Body of pancreas (tissue), 4 donors: ENCODE measurements around the gene CLDN15. TPM values are rescaled to one million over a fixed set of nuclear protein-coding genes. Genes with fewer than 3 reads are reported as not detected.
"Not testable (repeated sequence)": the region's sequence is repeated elsewhere in the genome, so short reads cannot be mapped to it uniquely, and the experiment has no call there.

Experiments
- ATAC-seq: fragments of 150-250 bp; one replicate; pipeline ENCODE4 v1.9.1; 2016
- DNase-seq, 4 donors: peaks; one replicate each; pipeline ENCODE4 v3.0.0-alpha.2; 2019
- H3K27ac ChIP-seq, 4 donors: fragments of 200-600 bp; sonication (generic); 1 replicate in 3 of 4; 2 replicates in 1 of 4; pipeline versions ENCODE4 v1.5.1 to v1.6.1; 2016 to 2019; ENCODE audit warnings: mild to moderate bottlenecking in 1 of 4, mixed read lengths in 1 of 4, moderate library complexity in 1 of 4
- H3K27me3 ChIP-seq, 2 donors: fragments of 200-600 bp; sonication (generic); one replicate each; pipeline ENCODE4 v1.6.0; 2016; ENCODE audit warnings: mild to moderate bottlenecking in 1 of 2
- H3K36me3 ChIP-seq, 2 donors: fragments of 200-600 bp; sonication (generic); replicated peaks in 1 of 2; 2 replicates each; pipeline ENCODE4 v1.5.1; 2016; ENCODE audit warnings: low read depth in 2 of 2; ENCODE audit not compliant: insufficient read depth in 1 of 2
- H3K4me1 ChIP-seq: fragments of 200-600 bp; sonication (generic); one replicate; pipeline ENCODE4 v1.6.0; 2016
- H3K4me3 ChIP-seq, 2 donors: fragments of 200-600 bp; sonication (generic); 1 replicate in 1 of 2; 2 replicates in 1 of 2; pipeline ENCODE4 v1.5.1; 2016 to 2019
- H3K9me3 ChIP-seq, 3 donors: fragments of 200-600 bp; sonication (generic); 1 replicate in 2 of 3; 2 replicates in 1 of 3; pipeline ENCODE4 v1.5.1; 2016
- POLR2A ChIP-seq, 3 donors: fragments of 450-650 bp; IDR thresholded peaks; one replicate each; pipeline ENCODE4 v1.6.1; 2016; ENCODE audit warnings: antibody characterized with exemption in 3 of 3, mild to moderate bottlenecking in 2 of 3
- WGBS, 2 donors: methylation state at CpG; one replicate each; pipeline ENCODE4 v1.1.5; 2017; 5-methylcytosine and 5-hydroxymethylcytosine counted together
- intact Hi-C: fragments of 100-400 bp; cut with DNase I; formaldehyde crosslinking; loops from one replicate; pipeline ENCODE4 v1.15.1; 2023
- total RNA-seq, 2 donors: library from RNA; depleted of rRNA; stranded (reverse); fragments of >200 nt; gene quantifications; one replicate each; pipeline ENCODE4 v1.1.0, GENCODE V29; 2016
- TF ChIP-seq, protein P1 (sequence below), 7 experiments: fragments of 450-650 bp in 4 of 7; fragments of 200-600 bp in 3 of 7; sonication (generic) in 3 of 7; IDR thresholded peaks; one replicate each; pipeline ENCODE4 v1.5.1; 2016 to 2019; ENCODE audit warnings: antibody characterized with exemption in 7 of 7

Gene CLDN15, protein sequence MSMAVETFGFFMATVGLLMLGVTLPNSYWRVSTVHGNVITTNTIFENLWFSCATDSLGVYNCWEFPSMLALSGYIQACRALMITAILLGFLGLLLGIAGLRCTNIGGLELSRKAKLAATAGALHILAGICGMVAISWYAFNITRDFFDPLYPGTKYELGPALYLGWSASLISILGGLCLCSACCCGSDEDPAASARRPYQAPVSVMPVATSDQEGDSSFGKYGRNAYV
- 10 to 100 TPM in 1 of 2 donors, 1 to 10 TPM in 1; 7.3 to 22.1 TPM for total RNA-seq

DNA sequence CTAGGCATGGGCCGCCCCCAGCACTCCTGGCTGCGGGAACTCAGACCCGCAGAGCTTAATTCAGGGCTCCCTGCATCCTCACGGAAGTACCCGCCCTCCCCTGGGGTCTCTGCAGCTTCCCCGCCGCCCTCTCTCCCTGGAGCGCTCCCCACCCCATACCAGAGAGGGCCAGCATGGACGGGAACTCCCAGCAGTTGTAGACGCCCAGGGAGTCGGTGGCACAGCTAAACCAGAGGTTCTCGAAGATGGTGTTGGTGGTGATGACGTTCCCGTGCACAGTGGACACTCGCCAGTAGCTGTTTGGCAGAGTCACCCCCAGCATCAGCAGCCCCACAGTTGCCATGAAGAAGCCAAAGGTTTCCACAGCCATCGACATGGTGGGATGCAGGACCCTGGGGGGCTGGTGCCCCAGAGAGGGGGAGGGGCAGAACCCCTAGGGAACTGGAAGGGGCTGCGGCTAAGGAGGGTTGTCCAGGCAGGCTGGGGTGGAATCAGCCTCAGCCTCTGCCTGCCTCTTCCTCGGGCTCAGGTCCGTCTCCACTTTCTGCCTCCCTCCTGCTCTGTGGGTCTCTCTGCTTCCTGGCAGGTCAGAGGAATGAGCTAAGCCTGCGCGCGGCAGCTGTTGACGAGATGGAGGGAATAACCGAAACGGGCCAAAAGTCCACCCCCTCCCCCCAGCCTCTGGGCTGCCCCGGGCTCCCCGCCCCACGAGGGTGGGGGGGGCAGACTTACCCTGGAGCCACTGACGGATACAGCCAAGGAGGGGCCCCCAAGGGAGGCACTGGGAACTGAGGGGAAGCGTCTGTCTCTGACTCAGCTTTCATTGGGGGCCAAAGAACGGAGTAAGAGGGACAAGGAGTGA is at the start of gene CLDN15:
TSS of gene CLDN15 (minus strand) at position 597 of the 862 bp plus-strand sequence. CDS start at position 376, 221 bp downstream.
- TF ChIP-seq, protein P1, sequence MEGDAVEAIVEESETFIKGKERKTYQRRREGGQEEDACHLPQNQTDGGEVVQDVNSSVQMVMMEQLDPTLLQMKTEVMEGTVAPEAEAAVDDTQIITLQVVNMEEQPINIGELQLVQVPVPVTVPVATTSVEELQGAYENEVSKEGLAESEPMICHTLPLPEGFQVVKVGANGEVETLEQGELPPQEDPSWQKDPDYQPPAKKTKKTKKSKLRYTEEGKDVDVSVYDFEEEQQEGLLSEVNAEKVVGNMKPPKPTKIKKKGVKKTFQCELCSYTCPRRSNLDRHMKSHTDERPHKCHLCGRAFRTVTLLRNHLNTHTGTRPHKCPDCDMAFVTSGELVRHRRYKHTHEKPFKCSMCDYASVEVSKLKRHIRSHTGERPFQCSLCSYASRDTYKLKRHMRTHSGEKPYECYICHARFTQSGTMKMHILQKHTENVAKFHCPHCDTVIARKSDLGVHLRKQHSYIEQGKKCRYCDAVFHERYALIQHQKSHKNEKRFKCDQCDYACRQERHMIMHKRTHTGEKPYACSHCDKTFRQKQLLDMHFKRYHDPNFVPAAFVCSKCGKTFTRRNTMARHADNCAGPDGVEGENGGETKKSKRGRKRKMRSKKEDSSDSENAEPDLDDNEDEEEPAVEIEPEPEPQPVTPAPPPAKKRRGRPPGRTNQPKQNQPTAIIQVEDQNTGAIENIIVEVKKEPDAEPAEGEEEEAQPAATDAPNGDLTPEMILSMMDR (IDR thresholded peaks at IDR 0.05): no peak
- no peak for TF ChIP-seq POLR2A (IDR thresholded peaks at IDR 0.05)
- ATAC-seq (peak; percentile 54), DNase-seq (peak; percentile 41 to 58 (median 49))
- Histone ChIP-seq H3K9me3 (no peaks in the 10 kb centered on the region), H3K4me1 (peaks cover 46% of the 10 kb centered on the region), H3K4me3 (no peak within 1 kb of the TSS), H3K27ac (peak within 1 kb of the TSS; percentile 72 to 87 (median 84)), H3K36me3 (peaks cover 0 to 1% of the 10 kb centered on the region in 2 donors), H3K27me3 (no peaks in the 10 kb centered on the region)
- WGBS, 2 donors: 64 to 73% methylated on average over 20 to 25 of the region's 31 CpGs
- intact Hi-C loops: no loop called here

DNA sequence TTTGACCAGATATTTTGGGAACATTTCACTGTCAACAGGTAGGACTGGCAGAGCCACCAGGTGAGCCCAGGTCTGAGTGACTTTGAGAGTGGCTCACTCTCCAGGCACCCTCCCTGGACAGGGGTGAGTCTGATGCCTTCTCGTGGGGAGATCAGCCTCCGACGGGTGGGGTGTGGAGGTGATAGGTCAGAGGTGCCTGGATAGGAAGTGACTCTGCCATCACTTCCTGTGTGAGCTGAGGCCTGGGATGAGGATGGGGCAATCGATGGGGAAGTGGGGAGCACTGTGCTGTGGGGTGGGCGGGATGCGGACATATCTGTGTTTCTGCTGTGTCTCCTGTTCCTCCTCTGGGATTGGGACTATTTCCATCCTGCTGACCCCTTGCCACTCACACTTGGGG is 49.4 kb upstream of the CLDN15 start:
- 73 to 82% methylated on average over 4 to 6 of the region's 6 CpGs for WGBS, 2 donors
- ATAC-seq (no peak), DNase-seq (no peak)
- H3K4me3 ChIP-seq: no peak overlapping the region
- H3K9me3 ChIP-seq: no peaks in the 10 kb centered on the region
- peaks cover 6% of the 10 kb centered on the region for H3K4me1 ChIP-seq
- intact Hi-C loops: no loop called here
- TF ChIP-seq POLR2A (IDR thresholded peaks at IDR 0.05): no peak
- TF ChIP-seq, protein P1 (IDR thresholded peaks at IDR 0.05): no peak
- H3K36me3 ChIP-seq: no peaks in the 10 kb centered on the region
- H3K27ac ChIP-seq: no peak overlapping the region
- peaks cover 0 to 5% of the 10 kb centered on the region in 2 donors for H3K27me3 ChIP-seq

DNA sequence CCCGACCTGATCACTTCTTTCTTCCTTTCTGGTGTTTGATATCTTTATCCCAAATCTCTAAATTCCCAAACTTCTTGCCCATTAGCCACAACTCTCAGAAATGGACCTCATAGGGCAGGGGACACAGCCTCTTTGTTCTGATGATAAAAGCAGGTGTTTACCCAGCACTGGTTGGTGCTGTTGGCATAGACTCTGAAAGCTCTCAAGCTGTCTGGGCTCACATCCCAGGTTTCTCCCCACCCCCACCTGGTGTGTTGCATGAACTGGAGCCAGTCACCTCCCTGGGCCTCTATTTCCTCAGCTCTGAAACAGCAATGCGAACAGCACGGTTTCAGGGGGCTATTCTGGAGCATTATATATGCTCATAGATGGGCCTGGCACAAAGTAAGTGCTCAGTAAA is 48.3 kb upstream of the CLDN15 start:
- H3K4me3 ChIP-seq, H3K36me3 ChIP-seq, H3K27me3 ChIP-seq, H3K9me3 ChIP-seq, H3K4me1 ChIP-seq, intact Hi-C loops: not testable (repeated sequence)
- TF ChIP-seq, protein P1 (IDR thresholded peaks at IDR 0.05): peak in 1 of 7 experiments; percentile 6
- H3K27ac ChIP-seq: peak overlapping the region in 1 of 4 donors; percentile 16
- ATAC-seq (peak; percentile 56), DNase-seq (peak; percentile 54 to 80 (median 72))
- WGBS, 2 donors: 47 to 70% methylated on average over 3 of the region's 3 CpGs

DNA sequence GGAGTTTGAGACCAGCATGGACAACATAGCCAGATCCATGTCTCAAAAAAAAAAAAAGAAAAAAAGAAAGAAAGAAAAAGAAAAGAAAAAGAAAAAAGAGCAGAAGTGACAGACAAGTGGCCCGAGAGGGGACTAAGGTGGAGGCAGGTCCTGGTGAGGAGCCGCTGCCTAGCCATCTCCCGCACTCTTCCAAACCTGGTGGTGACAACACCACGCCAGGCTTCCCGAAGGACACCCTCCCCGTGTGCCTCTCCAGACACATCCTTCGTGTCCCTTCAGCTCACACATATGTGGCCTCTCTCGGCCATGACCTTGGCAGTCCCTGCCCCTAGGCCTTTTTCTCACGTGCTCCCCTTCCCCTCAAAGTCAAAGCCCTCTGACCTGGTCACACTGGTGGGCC is 47.6 kb upstream of the CLDN15 start:
- Histone ChIP-seq H3K4me3 (no peak overlapping the region), H3K27me3 (no peaks in the 10 kb centered on the region), H3K27ac (peak overlapping the region in 1 of 4 donors; percentile 16), H3K4me1 (peaks cover 6% of the 10 kb centered on the region), H3K9me3 (no peaks in the 10 kb centered on the region), H3K36me3 (no peaks in the 10 kb centered on the region)
- DNase-seq: no peak
- 49 to 62% methylated on average over 5 to 9 of the region's 9 CpGs for WGBS, 2 donors
- TF ChIP-seq, protein P1 (IDR thresholded peaks at IDR 0.05): no peak
- TF ChIP-seq POLR2A (IDR thresholded peaks at IDR 0.05): no peak
- intact Hi-C loops: no loop called here
- no peak for ATAC-seq

DNA sequence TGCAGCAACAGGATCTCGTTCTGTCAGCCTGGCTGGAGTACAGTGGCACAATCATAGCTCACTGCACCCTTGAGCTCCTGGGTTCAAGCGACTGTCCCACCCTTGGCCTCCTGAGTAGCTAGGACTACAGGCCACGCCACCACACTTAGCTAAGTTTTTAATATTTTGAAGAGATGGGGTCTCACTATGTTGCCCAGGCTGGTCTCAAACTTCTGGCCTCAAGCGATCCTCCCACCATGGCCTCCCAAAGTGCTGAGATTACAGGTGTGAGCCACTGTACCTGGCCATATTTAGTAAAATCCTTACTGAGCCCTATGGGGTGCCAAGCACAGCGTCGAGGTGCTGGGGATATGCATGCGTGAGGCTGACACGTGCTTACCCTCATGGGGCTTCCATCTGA is 43.3 kb upstream of the CLDN15 start:
- not testable (repeated sequence) for H3K4me1 ChIP-seq, ATAC-seq, H3K4me3 ChIP-seq, H3K36me3 ChIP-seq, H3K9me3 ChIP-seq, DNase-seq, H3K27ac ChIP-seq, H3K27me3 ChIP-seq
- intact Hi-C loops: loop anchor here (5.0 kb wide), 1 partner anchor 139 kb away; no protein-coding TSS in a partner anchor
- WGBS, 2 donors: 86 to 96% methylated on average over 4 to 8 of the region's 8 CpGs
